PC-9 (cell line): ENCODE results near the gene TOPAZ1.

Experiments
- EZH2 ChIP-seq: fragments of 200-600 bp; sonication (generic); IDR thresholded peaks from 2 replicates; pipeline ENCODE4 v1.8.0; 2017; ENCODE audit warnings: antibody characterized with exemption, low read depth
- TF ChIP-seq, protein P1 (sequence below): fragments of 200-600 bp; sonication (generic); conservative IDR thresholded peaks from 2 replicates; pipeline ENCODE4 v1.6.1; 2017; ENCODE audit warnings: mixed run types, antibody characterized with exemption, mild to moderate bottlenecking, moderate library complexity

DNA sequence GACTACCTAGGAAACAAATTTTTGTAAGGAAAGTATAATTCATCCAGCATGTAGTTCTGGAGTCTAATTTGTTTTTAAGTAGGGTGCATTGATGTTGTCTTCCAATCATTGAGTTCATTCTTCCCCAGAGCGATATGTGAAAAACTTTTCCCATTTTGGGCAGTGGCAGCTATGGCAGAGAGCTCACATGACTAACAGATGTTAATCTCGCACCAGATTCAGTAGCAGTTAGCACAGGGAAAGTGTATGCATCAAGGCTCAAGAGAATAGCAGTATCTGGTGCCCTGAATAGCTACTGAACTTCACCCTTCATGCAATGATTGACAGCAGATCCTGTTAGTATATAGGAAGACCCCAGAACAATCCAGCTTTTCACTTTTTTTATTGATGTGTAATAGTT lies 50.6 kb downstream of the TOPAZ1 start:
- TF ChIP-seq, protein P1, sequence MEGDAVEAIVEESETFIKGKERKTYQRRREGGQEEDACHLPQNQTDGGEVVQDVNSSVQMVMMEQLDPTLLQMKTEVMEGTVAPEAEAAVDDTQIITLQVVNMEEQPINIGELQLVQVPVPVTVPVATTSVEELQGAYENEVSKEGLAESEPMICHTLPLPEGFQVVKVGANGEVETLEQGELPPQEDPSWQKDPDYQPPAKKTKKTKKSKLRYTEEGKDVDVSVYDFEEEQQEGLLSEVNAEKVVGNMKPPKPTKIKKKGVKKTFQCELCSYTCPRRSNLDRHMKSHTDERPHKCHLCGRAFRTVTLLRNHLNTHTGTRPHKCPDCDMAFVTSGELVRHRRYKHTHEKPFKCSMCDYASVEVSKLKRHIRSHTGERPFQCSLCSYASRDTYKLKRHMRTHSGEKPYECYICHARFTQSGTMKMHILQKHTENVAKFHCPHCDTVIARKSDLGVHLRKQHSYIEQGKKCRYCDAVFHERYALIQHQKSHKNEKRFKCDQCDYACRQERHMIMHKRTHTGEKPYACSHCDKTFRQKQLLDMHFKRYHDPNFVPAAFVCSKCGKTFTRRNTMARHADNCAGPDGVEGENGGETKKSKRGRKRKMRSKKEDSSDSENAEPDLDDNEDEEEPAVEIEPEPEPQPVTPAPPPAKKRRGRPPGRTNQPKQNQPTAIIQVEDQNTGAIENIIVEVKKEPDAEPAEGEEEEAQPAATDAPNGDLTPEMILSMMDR: no peak
- TF ChIP-seq EZH2: no peak
